Karpas-422 (cell line): ENCODE results near the gene GDE1. TPM values are rescaled to one million over a fixed set of nuclear protein-coding genes. Genes with fewer than 3 reads are reported as not detected.

Experiments
- DNase-seq: peaks from one replicate; pipeline ENCODE4 v3.0.0-alpha.2; 2015
- H2AFZ ChIP-seq: fragments of 200-600 bp; sonication (generic); 2 replicates; pipeline ENCODE4 v1.6.1; 2014; ENCODE audit warnings: antibody characterized with exemption, low read length, mixed read lengths
- H3K27ac ChIP-seq: fragments of 200-600 bp; sonication (generic); 2 replicates; pipeline ENCODE4 v1.5.1; 2014; ENCODE audit warnings: mild to moderate bottlenecking, low read length, moderate library complexity
- H3K27me3 ChIP-seq: fragments of 200-600 bp; sonication (generic); 2 replicates; pipeline ENCODE4 v1.6.1; 2014; ENCODE audit warnings: low read length, mixed read lengths
- H3K36me3 ChIP-seq: fragments of 200-600 bp; sonication (generic); 2 replicates; pipeline ENCODE4 v1.6.1; 2014; ENCODE audit warnings: low read length, mixed read lengths; ENCODE audit not compliant: insufficient read depth
- H3K4me1 ChIP-seq: fragments of 200-600 bp; sonication (generic); 2 replicates; pipeline ENCODE4 v1.6.1; 2014; ENCODE audit warnings: mild to moderate bottlenecking, low read length, mixed read lengths
- H3K4me2 ChIP-seq: fragments of 200-600 bp; sonication (generic); 2 replicates; pipeline ENCODE4 v1.6.1; 2014; ENCODE audit warnings: low read length, low read depth, mild to moderate bottlenecking; ENCODE audit not compliant: poor library complexity, severe bottlenecking
- H3K4me3 ChIP-seq: fragments of 200-600 bp; sonication (generic); 2 replicates; pipeline ENCODE4 v1.5.1; 2014; ENCODE audit warnings: mild to moderate bottlenecking, antibody characterized with exemption, low read length, mixed read lengths
- H3K79me2 ChIP-seq: fragments of 200-600 bp; sonication (generic); 2 replicates; pipeline ENCODE4 v1.6.1; 2014; ENCODE audit warnings: mild to moderate bottlenecking, low read length, mixed read lengths
- H3K9ac ChIP-seq: fragments of 200-600 bp; sonication (generic); 2 replicates; pipeline ENCODE4 v1.6.0; 2014; ENCODE audit warnings: low read length
- H3K9me2 ChIP-seq: fragments of 200-600 bp; sonication (generic), shearing (Covaris generic); replicated peaks from 2 replicates; pipeline ENCODE4 v1.6.0; 2014; ENCODE audit warnings: mild to moderate bottlenecking, low read length, moderate library complexity; ENCODE audit not compliant: insufficient read depth
- H3K9me3 ChIP-seq: fragments of 300-700, 200-600 bp; sonication (generic); 2 replicates; pipeline ENCODE4 v1.6.1; 2014; ENCODE audit warnings: low read length, mixed read lengths
- H4K20me1 ChIP-seq: fragments of 200-600 bp; sonication (generic); 2 replicates; pipeline ENCODE4 v1.6.1; 2014; ENCODE audit warnings: mild to moderate bottlenecking, antibody characterized with exemption, low read length, low read depth; ENCODE audit not compliant: insufficient read depth
- total RNA-seq: library from RNA; depleted of rRNA; stranded (reverse); fragments of >200 nt; shearing (Covaris generic); gene quantifications from 2 replicates; pipeline ENCODE4 v1.2.3, GENCODE V29; 2014; ENCODE audit warnings: low replicate concordance

GDE1 gene
- total RNA-seq, 1 experiment from 2014 or later: 40.6 TPM

DNA sequence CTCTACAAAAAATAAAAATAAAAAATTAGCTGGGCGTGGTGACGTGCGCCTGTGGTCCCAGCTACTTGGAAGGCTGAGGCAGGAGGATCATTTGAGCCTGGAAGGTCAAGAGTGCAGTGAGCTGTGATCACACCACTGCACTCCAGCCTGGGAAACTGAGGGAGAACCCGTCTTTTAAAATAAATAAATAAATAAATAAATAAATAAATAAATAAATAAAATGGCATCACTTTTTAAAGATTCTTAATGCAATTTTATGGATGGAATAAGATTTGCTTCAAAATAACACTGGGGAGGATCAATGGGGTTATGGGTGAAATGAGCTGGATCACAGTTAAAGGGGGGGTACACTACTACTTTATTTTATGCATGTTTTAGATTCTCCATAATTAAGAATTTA lies 14.9 kb downstream of the GDE1 start:
- no peak overlapping the region for H3K4me2 ChIP-seq
- H2AFZ ChIP-seq: no peak overlapping the region
- H3K9me3 ChIP-seq: no peaks in the 10 kb centered on the region
- H3K27ac ChIP-seq: no peak overlapping the region
- H3K4me1 ChIP-seq: no peaks in the 10 kb centered on the region
- peaks cover 60% of the 10 kb centered on the region; the same call in 1 of the 2 replicates for H3K36me3 ChIP-seq
- no peaks in the 10 kb centered on the region for H3K27me3 ChIP-seq
- peaks cover 24% of the 10 kb centered on the region for H3K79me2 ChIP-seq
- H3K9ac ChIP-seq: no peak overlapping the region
- H3K9me2 ChIP-seq: no peaks in the 10 kb centered on the region
- no peaks in the 10 kb centered on the region for H4K20me1 ChIP-seq
- DNase-seq: no peak
- H3K4me3 ChIP-seq: no peak overlapping the region

DNA sequence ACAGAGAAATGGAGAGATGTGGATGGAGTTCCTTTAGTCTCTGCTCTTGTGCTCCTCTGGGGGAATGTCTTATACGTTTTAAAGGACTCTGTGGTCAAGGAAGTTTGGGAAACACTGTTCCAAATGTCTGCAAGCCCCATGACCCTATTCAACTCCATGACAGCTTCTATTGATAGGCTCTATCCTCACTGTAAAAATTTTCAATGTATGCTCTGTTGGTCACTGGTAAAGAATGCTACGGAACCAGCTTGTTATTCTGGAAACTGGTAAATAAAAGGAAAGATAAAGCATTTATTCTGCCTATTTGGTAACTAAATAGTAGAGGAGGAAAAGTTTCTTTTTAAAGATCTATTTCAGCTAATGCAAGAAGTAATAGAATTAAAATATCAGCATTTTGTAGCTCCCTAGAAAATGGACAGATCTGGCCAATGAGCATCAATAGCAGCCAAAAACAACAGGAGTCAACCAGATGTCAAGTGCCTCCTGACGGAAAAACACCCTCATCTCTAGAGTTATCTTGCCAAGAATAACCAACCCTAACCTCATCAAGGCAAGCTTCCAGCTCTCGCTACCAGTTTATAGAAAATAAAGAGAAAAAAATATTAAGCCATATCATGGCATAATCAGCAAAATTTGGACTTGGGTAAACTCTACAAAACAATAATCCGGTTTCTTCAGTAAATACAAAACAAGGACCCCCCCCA lies 16.1 kb downstream of the GDE1 start:
- no peaks in the 10 kb centered on the region for H3K27me3 ChIP-seq
- no peak overlapping the region for H3K4me3 ChIP-seq
- H2AFZ ChIP-seq: no peak overlapping the region
- no peak overlapping the region for H3K27ac ChIP-seq
- no peak overlapping the region for H3K4me2 ChIP-seq
- H3K9me3 ChIP-seq: no peaks in the 10 kb centered on the region
- peaks cover 58% of the 10 kb centered on the region; the same call in 1 of the 2 replicates for H3K36me3 ChIP-seq
- H3K4me1 ChIP-seq: no peaks in the 10 kb centered on the region
- H4K20me1 ChIP-seq: no peaks in the 10 kb centered on the region
- no peak overlapping the region for H3K9ac ChIP-seq
- H3K79me2 ChIP-seq: peaks cover 17% of the 10 kb centered on the region
- no peaks in the 10 kb centered on the region for H3K9me2 ChIP-seq
- no peak for DNase-seq

DNA sequence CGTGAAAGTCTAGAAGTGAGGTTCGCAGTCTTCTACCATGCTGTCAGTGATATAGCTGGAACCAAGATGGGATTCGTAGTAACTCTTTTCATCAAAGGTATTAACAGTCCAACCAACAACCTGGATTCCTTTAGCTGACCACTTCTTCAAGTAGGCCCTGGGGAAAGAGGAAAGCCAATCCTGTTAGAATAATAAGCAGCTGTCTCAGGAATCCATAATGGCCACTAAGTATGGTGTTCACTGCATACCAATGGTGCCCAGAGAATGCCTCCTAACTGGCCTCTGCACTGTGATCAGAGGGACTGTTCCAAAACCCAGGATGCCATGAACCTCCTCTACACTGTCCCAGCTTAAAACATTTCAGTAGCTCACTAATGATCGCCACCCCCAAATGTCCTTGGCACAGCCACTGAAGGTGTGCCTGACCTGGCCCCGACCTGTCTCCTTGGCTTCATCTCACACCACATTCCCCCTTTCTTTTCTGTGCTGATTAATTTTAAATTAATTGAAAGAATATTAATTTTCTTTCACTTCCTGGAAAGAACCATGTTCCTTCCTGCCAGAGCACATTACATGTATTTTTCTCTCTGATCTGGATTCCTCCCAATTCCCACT lies 18.3 kb downstream of the GDE1 start:
- no peaks in the 10 kb centered on the region for H3K27me3 ChIP-seq
- H3K4me1 ChIP-seq: no peaks in the 10 kb centered on the region
- no peaks in the 10 kb centered on the region for H4K20me1 ChIP-seq
- no peaks in the 10 kb centered on the region for H3K9me2 ChIP-seq
- H3K4me3 ChIP-seq: no peak overlapping the region
- H3K4me2 ChIP-seq: no peak overlapping the region
- H3K79me2 ChIP-seq: peaks cover 12% of the 10 kb centered on the region
- DNase-seq: no peak
- no peak overlapping the region for H3K27ac ChIP-seq
- peaks cover 46% of the 10 kb centered on the region; the same call in 1 of the 2 replicates for H3K36me3 ChIP-seq
- no peak overlapping the region for H3K9ac ChIP-seq
- H3K9me3 ChIP-seq: no peaks in the 10 kb centered on the region
- H2AFZ ChIP-seq: no peak overlapping the region

DNA sequence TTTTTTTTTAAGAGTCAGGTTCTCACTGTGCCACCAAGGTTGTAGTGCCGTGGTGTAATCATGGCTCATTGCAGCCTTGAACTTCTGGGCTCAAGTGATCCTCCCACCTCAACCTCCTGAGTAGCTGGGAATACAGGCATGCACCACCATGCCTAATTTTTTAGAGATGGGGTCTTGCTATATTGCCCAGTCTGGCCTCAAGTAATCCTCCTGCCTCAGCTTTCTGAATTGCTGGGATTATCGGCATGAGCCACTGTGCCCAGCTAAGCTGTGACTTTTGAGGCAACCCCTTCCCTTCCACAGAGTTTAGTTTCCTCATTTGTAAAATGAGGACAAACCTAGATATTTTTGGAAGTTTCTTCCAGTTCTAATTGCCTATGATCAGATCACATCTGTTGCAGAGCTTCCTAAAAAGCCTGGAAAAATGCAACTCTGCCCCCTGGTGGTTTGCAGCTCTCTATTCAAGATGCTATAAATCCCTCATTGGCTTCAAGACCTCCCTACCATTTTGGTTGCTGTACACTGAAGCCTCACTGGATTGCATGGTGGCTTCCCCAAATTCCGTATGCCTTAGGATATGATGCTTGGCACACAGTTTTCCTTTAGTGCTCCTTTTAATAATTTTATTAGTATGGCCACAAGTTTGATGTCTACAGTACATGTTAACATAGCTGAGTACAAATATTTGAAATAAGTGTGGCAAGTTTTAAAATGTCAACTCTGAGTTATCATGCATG lies 19.3 kb downstream of the GDE1 start:
- no peaks in the 10 kb centered on the region for H3K9me2 ChIP-seq
- H3K27ac ChIP-seq: no peak overlapping the region
- no peaks in the 10 kb centered on the region for H3K27me3 ChIP-seq
- H3K4me1 ChIP-seq: no peaks in the 10 kb centered on the region
- H3K4me3 ChIP-seq: no peak overlapping the region
- H3K9ac ChIP-seq: no peak overlapping the region
- no peaks in the 10 kb centered on the region for H4K20me1 ChIP-seq
- peaks cover 37% of the 10 kb centered on the region; the same call in 1 of the 2 replicates for H3K36me3 ChIP-seq
- no peaks in the 10 kb centered on the region for H3K9me3 ChIP-seq
- H3K4me2 ChIP-seq: no peak overlapping the region
- DNase-seq: peak; percentile 87
- H2AFZ ChIP-seq: no peak overlapping the region
- peaks cover 2% of the 10 kb centered on the region; the same call in 1 of the 2 replicates for H3K79me2 ChIP-seq

DNA sequence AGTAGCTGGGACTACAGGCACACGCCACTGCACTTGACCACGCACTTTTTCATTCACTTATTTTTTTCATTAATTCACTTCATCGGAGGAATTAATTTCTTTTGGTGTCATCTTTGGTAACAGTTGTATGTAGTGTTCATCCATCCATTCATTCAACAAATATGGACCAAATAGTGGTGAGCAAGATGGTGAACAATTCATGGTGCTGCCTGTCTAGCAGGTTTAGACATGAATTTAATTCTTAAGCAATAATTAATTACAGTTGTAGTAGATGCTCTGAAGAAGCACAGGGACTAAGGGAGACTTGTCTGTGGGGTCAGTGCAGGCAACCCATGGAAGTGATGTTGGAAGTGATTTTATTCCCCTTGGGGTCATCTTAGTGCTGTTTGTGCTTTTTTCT lies 22.4 kb downstream of the GDE1 start:
- DNase-seq: no peak
- H3K27ac ChIP-seq: no peak overlapping the region
- H3K4me1 ChIP-seq: no peaks in the 10 kb centered on the region
- H3K4me2 ChIP-seq: no peak overlapping the region
- no peaks in the 10 kb centered on the region for H3K27me3 ChIP-seq
- H3K79me2 ChIP-seq: no peaks in the 10 kb centered on the region
- H3K9me2 ChIP-seq: no peaks in the 10 kb centered on the region
- no peaks in the 10 kb centered on the region for H3K9me3 ChIP-seq
- peaks cover 26% of the 10 kb centered on the region; the same call in 1 of the 2 replicates for H3K36me3 ChIP-seq
- H4K20me1 ChIP-seq: no peaks in the 10 kb centered on the region
- no peak overlapping the region for H3K9ac ChIP-seq
- no peak overlapping the region for H3K4me3 ChIP-seq
- H2AFZ ChIP-seq: no peak overlapping the region

DNA sequence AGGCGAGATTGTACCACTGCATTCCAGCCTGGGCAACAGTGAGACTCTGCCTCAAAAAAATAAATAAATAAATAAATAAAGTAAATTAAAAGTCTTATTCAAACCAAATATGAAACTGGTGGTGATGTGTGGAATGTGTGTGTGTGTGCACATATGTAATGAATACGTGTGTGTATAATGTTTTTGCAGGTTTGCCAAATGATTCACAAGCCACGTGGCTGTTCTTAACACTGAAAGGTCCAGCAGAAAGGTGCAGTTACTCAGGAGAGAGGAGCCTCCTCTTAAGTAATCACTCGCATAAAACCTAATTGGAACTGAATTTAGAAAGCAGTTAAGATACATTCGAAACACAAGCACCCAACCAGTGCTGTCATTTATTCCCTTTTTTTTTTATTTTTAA lies 22.9 kb downstream of the GDE1 start:
- peaks cover 24% of the 10 kb centered on the region; the same call in 1 of the 2 replicates for H3K36me3 ChIP-seq
- no peaks in the 10 kb centered on the region for H3K79me2 ChIP-seq
- no peak overlapping the region for H3K27ac ChIP-seq
- no peak overlapping the region for H3K4me2 ChIP-seq
- no peaks in the 10 kb centered on the region for H3K9me2 ChIP-seq
- H4K20me1 ChIP-seq: no peaks in the 10 kb centered on the region
- peaks cover 2% of the 10 kb centered on the region for H3K4me1 ChIP-seq
- H2AFZ ChIP-seq: no peak overlapping the region
- H3K9ac ChIP-seq: no peak overlapping the region
- no peaks in the 10 kb centered on the region for H3K27me3 ChIP-seq
- DNase-seq: no peak
- no peak overlapping the region for H3K4me3 ChIP-seq
- no peaks in the 10 kb centered on the region for H3K9me3 ChIP-seq

DNA sequence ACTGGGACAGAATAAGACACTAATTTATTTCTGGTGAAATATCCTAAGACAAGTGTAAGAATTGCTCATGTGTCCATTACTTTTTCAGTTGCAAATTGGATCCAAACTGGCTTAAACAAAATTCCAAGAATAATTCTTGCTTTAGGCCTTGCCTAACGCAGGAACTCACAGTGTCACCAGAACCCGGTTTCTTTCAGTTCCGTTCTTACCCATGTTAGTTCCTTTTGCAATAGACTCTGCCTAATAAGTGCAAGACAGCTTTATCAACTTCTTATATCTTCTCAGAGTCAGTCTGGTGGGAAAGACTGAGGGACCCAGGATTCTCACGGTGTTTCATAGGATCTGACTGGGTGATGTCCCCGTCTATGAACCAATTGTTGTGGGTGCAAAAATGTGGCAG lies 24.7 kb downstream of the GDE1 start:
- DNase-seq: no peak
- no peaks in the 10 kb centered on the region for H4K20me1 ChIP-seq

DNA sequence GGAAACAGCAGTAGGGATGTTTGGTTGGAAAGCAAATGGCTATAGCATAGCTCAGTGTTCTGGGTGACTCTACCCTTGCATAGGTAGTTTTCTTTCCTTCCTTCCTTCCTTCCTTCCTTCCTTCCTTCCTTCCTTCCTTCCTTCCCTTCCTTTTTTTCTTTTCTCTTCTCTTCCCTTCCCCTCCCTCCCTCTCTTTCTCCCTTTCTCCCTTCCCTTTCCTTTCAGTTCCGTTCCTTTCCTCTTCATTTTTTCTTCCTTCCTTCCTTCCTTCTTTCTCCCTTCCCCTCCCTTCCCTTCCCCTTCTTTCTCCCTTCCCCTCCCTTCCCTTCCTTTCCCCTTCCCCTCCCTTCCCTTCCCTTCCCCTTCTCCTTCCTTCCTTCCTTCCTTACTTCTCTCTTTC lies 31.3 kb downstream of the GDE1 start:
- Histone ChIP-seq H3K4me3 (no peak overlapping the region), H3K4me2 (no peak overlapping the region), H3K36me3 (no peaks in the 10 kb centered on the region), H3K9ac (no peak overlapping the region), H3K79me2 (no peaks in the 10 kb centered on the region), H3K9me2 (no peaks in the 10 kb centered on the region), H3K4me1 (peaks cover 8% of the 10 kb centered on the region), H3K9me3 (no peaks in the 10 kb centered on the region), H4K20me1 (no peaks in the 10 kb centered on the region), H2AFZ (no peak overlapping the region), H3K27ac (no peak overlapping the region), H3K27me3 (no peaks in the 10 kb centered on the region)
- DNase-seq: no peak

More for the DNA sequence above, 24.7 kb downstream of the GDE1 start:
- Histone ChIP-seq H3K9ac (no peak overlapping the region), H3K9me3 (no peaks in the 10 kb centered on the region), H3K27ac (no peak overlapping the region), H3K4me2 (no peak overlapping the region), H3K9me2 (no peaks in the 10 kb centered on the region), H2AFZ (no peak overlapping the region), H3K27me3 (no peaks in the 10 kb centered on the region), H3K4me1 (peaks cover 8% of the 10 kb centered on the region), H3K79me2 (no peaks in the 10 kb centered on the region), H3K36me3 (peaks cover 9% of the 10 kb centered on the region; the same call in 1 of the 2 replicates), H3K4me3 (no peak overlapping the region)
